GM06990 (cell line): ENCODE results near the gene MAF.
A peak's percentile ranks its signal among the peaks of the same experiment; 100 is the strongest.

Source experiments
- DNase-seq: peaks from one replicate; pipeline ENCODE4 v3.0.0-alpha.2; 2011; ENCODE audit not compliant: insufficient read length; ENCODE audit errors: extremely low read depth
- H3K27me3 ChIP-seq: replicated peaks from 2 replicates; pipeline ENCODE4 v1.6.0; 2011; ENCODE audit warnings: low read length; ENCODE audit not compliant: control insufficient read depth, insufficient read depth
- H3K36me3 ChIP-seq: 2 replicates; pipeline ENCODE4 v1.5.1; 2011; ENCODE audit warnings: low read length; ENCODE audit not compliant: control insufficient read depth, insufficient read depth
- H3K4me3 ChIP-seq: replicated peaks from 2 replicates; pipeline ENCODE4 v1.5.1; 2011; ENCODE audit warnings: low read depth, mild to moderate bottlenecking, control low read depth, low read length
- CTCF ChIP-seq: IDR thresholded peaks from 2 replicates; pipeline ENCODE4 v1.5.1; 2011; ENCODE audit warnings: low read length, control low read depth, mild to moderate bottlenecking, inconsistent platforms; ENCODE audit not compliant: insufficient read depth, poor library complexity, severe bottlenecking

The MAF gene

GRCh38 chr16:79632289-79632688, 31.8 kb upstream of the MAF start:
- no peak for DNase-seq
- no peaks in the 10 kb centered on the region for H3K36me3 ChIP-seq
- no peak overlapping the region for H3K4me3 ChIP-seq
- no peak for TF ChIP-seq CTCF
- H3K27me3 ChIP-seq = no peaks in the 10 kb centered on the region

- DNase-seq = no peak
- Histone ChIP-seq H3K4me3 (no peak overlapping the region), H3K27me3 (no peaks in the 10 kb centered on the region), H3K36me3 (no peaks in the 10 kb centered on the region)
- no peak for TF ChIP-seq CTCF
These were observed 28.5 kb upstream of the MAF start for GRCh38 chr16:79628988-79629387.

GRCh38 chr16:79628501-79628975, 28.0 kb upstream of the MAF start:
- Histone ChIP-seq H3K4me3 (no peak overlapping the region), H3K36me3 (no peaks in the 10 kb centered on the region), H3K27me3 (no peaks in the 10 kb centered on the region)
- no peak for TF ChIP-seq CTCF
- peak; percentile 25 for DNase-seq

- Histone ChIP-seq H3K36me3 (no peaks in the 10 kb centered on the region), H3K27me3 (no peaks in the 10 kb centered on the region), H3K4me3 (no peak overlapping the region)
- no peak for TF ChIP-seq CTCF
- DNase-seq = no peak
These were observed 26.6 kb upstream of the MAF start for GRCh38 chr16:79627092-79627491.

GRCh38 chr16:79625738-79626137, 25.2 kb upstream of the MAF start:
- Histone ChIP-seq H3K27me3 (no peaks in the 10 kb centered on the region), H3K36me3 (no peaks in the 10 kb centered on the region), H3K4me3 (no peak overlapping the region)
- DNase-seq = no peak
- no peak for TF ChIP-seq CTCF

- no peak for DNase-seq
- H3K36me3 ChIP-seq = no peaks in the 10 kb centered on the region
- no peaks in the 10 kb centered on the region for H3K27me3 ChIP-seq
- TF ChIP-seq CTCF = no peak
- no peak overlapping the region for H3K4me3 ChIP-seq
These were observed 23.3 kb upstream of the MAF start for GRCh38 chr16:79623824-79624223.
